Panc1 (cell line): Measurements from ENCODE around the gene ZNF230. TPM values are rescaled to one million over a fixed set of nuclear protein-coding genes. Genes with fewer than 3 reads are reported as not detected.

Experiments
- ATAC-seq: fragments of 200-7000 bp; cut with Tn5 transposase; 2 replicates; pipeline ENCODE4 v1.9.1; 2020; ENCODE audit warnings: mild to moderate bottlenecking, moderate library complexity
- BruUV-seq: library from RNA; stranded (reverse); fragments of 400-500 nt; replicated peaks from 2 replicates; lab custom pipeline; 2021; lab: Mats Ljungman, UMichigan
- CTCF ChIA-PET: fragments of 300-600 bp; sonication (Branson Sonifier 250); formaldehyde crosslinking; loops from one replicate; lab custom pipeline; 2022; ENCODE audit warnings: antibody characterized with exemption; lab: Charles Lee
- POLR2A ChIA-PET: fragments of 300-600 bp; sonication (Branson Sonifier 250); formaldehyde crosslinking; loops from one replicate; lab custom pipeline; 2022; ENCODE audit warnings: antibody characterized with exemption; lab: Charles Lee
- DNase-seq: peaks from one replicate; pipeline ENCODE4 v3.0.0-alpha.2; 2010; ENCODE audit warnings: low read depth, low spot score
- H3K27ac ChIP-seq: 2 replicates; pipeline ENCODE4 v1.5.1; 2011; ENCODE audit warnings: mild to moderate bottlenecking, low read length, inconsistent platforms
- H3K27me3 ChIP-seq: fragments of 200-500 bp; sonication (Bioruptor generic); 2 replicates; pipeline ENCODE4 v1.6.0; 2014; ENCODE audit warnings: low read length, inconsistent platforms; ENCODE audit not compliant: control insufficient read depth, insufficient read depth
- H3K36me3 ChIP-seq: fragments of 200-500 bp; sonication (Bioruptor generic); 2 replicates; pipeline ENCODE4 v1.5.1; 2014; ENCODE audit warnings: inconsistent platforms, mild to moderate bottlenecking, low read length, moderate library complexity; ENCODE audit not compliant: control insufficient read depth, insufficient read depth
- H3K4me1 ChIP-seq: 2 replicates; pipeline ENCODE4 v1.5.1; 2011; ENCODE audit warnings: inconsistent platforms, mild to moderate bottlenecking, low read length, moderate library complexity; ENCODE audit not compliant: control insufficient read depth, insufficient read depth
- H3K4me3 ChIP-seq, 2 experiments: 2 replicates each; pipeline ENCODE4 v1.5.1; 2011 to 2012; ENCODE audit warnings: low read depth in 2 of 2, low read length in 2 of 2, mild to moderate bottlenecking in 2 of 2, inconsistent platforms in 1 of 2, moderate library complexity in 1 of 2
- H3K9me3 ChIP-seq: fragments of 200-500 bp; sonication (Bioruptor generic); 2 replicates; pipeline ENCODE4 v1.5.1; 2014; ENCODE audit warnings: low read depth, mild to moderate bottlenecking, inconsistent platforms, low read length, moderate library complexity; ENCODE audit not compliant: control insufficient read depth, insufficient read depth
- CTCF ChIP-seq: fragments of 450-650 bp; IDR thresholded peaks from 2 replicates; pipeline ENCODE4 v1.5.1; 2017; ENCODE audit warnings: mild to moderate bottlenecking
- POLR2AphosphoS5 ChIP-seq: IDR thresholded peaks from 2 replicates; pipeline ENCODE4 v1.6.1; 2012; ENCODE audit warnings: mild to moderate bottlenecking, low read depth, low read length, moderate library complexity
- SIN3A ChIP-seq: IDR thresholded peaks from 2 replicates; pipeline ENCODE4 v1.6.1; 2012; ENCODE audit warnings: low read depth, mild to moderate bottlenecking, low read length, moderate library complexity, borderline replicate concordance; ENCODE audit not compliant: insufficient read depth
- TCF7L2 ChIP-seq: IDR thresholded peaks from 2 replicates; pipeline ENCODE4 v1.6.1; 2011; ENCODE audit warnings: mild to moderate bottlenecking, low read depth, low read length, inconsistent platforms
- in situ Hi-C: cut with HindIII; loops from 2 replicates; pipeline ENCODE4 v1.10.0; 2016; ENCODE audit warnings: low sequenced_read_pairs, low pct_unique_long_range_greater_than_20kb
- intact Hi-C: fragments of 100-400 bp; cut with micrococcal nuclease; formaldehyde crosslinking; loops from one replicate; pipeline ENCODE4 v1.10.0; 2022; ENCODE audit not compliant: unreplicated experiment
- total RNA-seq: library from RNA; stranded (reverse); gene quantifications from one replicate; pipeline ENCODE4 v1.2.1, GENCODE V29; 2021; ENCODE audit not compliant: unreplicated experiment
- TF ChIP-seq, protein P1 (sequence below), 2 experiments: IDR thresholded peaks; 2 replicates each; pipeline ENCODE4 v1.6.1; 2011 to 2012; ENCODE audit warnings: low read depth in 2 of 2, control low read depth in 1 of 2, low read length in 1 of 2, mild to moderate bottlenecking in 1 of 2, moderate library complexity in 1 of 2; ENCODE audit not compliant: insufficient read depth in 1 of 2

The ZNF230 gene
- total RNA-seq, 1 experiment from 2014 or later: 4.2 TPM

DNA sequence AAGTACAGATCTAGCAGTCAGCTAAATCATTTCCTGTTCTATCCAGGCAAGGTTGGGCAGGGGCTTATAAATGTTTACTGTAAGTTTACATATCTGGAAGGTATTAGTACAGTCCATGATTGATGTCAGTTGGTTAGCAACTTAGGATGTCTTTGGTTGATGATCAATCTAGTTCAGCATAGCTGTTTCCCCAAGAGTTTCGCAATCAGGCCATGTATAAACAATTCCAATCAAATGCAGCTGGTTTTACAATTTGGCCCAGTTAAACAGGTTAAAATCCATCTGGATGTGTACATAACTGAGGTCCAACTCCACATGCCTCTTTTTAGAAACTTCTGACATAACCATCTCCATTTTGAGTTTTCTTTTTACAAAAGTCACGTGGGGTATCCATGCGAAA, 44.9 kb upstream of the ZNF230 start:
- no peaks in the 10 kb centered on the region for H3K36me3 ChIP-seq
- in situ Hi-C loops (no loop called here), intact Hi-C loops (no loop called here)
- no peak for DNase-seq
- CTCF ChIA-PET: no interaction called here
- no peak overlapping the region for H3K27ac ChIP-seq
- no TSS peak for BruUV-seq
- ATAC-seq: no peak
- H3K27me3 ChIP-seq: no peaks in the 10 kb centered on the region
- POLR2A ChIA-PET: no interaction called here
- H3K4me3 ChIP-seq: no peak overlapping the region
- H3K9me3 ChIP-seq: peaks cover 8% of the 10 kb centered on the region; the same call in 1 of the 2 replicates
- no peak for TF ChIP-seq SIN3A
- TF ChIP-seq TCF7L2: no peak
- no peak for TF ChIP-seq CTCF
- no peak for TF ChIP-seq POLR2AphosphoS5
- TF ChIP-seq, protein P1, sequence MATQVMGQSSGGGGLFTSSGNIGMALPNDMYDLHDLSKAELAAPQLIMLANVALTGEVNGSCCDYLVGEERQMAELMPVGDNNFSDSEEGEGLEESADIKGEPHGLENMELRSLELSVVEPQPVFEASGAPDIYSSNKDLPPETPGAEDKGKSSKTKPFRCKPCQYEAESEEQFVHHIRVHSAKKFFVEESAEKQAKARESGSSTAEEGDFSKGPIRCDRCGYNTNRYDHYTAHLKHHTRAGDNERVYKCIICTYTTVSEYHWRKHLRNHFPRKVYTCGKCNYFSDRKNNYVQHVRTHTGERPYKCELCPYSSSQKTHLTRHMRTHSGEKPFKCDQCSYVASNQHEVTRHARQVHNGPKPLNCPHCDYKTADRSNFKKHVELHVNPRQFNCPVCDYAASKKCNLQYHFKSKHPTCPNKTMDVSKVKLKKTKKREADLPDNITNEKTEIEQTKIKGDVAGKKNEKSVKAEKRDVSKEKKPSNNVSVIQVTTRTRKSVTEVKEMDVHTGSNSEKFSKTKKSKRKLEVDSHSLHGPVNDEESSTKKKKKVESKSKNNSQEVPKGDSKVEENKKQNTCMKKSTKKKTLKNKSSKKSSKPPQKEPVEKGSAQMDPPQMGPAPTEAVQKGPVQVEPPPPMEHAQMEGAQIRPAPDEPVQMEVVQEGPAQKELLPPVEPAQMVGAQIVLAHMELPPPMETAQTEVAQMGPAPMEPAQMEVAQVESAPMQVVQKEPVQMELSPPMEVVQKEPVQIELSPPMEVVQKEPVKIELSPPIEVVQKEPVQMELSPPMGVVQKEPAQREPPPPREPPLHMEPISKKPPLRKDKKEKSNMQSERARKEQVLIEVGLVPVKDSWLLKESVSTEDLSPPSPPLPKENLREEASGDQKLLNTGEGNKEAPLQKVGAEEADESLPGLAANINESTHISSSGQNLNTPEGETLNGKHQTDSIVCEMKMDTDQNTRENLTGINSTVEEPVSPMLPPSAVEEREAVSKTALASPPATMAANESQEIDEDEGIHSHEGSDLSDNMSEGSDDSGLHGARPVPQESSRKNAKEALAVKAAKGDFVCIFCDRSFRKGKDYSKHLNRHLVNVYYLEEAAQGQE (IDR thresholded peaks at IDR 0.05; ENCODE audit: insufficient read depth in 1 of 2, low read depth in 2 of 2, low read length in 1 of 2): no peak
- H3K4me1 ChIP-seq: no peaks in the 10 kb centered on the region

- no peak overlapping the region for H3K4me3 ChIP-seq
- in situ Hi-C loops (no loop called here), intact Hi-C loops (no loop called here)
- no peaks in the 10 kb centered on the region for H3K36me3 ChIP-seq
- POLR2A ChIA-PET: no interaction called here
- CTCF ChIA-PET: no interaction called here
- H3K9me3 ChIP-seq: peaks cover 30% of the 10 kb centered on the region; the same call in 1 of the 2 replicates
- no TSS peak for BruUV-seq
- no peak overlapping the region for H3K27ac ChIP-seq
- no peak for DNase-seq
- no peak for TF ChIP-seq POLR2AphosphoS5
- TF ChIP-seq, protein P1 (IDR thresholded peaks at IDR 0.05; ENCODE audit: insufficient read depth in 1 of 2, low read depth in 2 of 2, low read length in 1 of 2): no peak
- no peak for TF ChIP-seq SIN3A
- no peak for TF ChIP-seq CTCF
- TF ChIP-seq TCF7L2: no peak
- H3K27me3 ChIP-seq: no peaks in the 10 kb centered on the region
- no peaks in the 10 kb centered on the region for H3K4me1 ChIP-seq
- ATAC-seq: no peak
Observed at GRCh38 chr19:43960411-43960810, 42.3 kb upstream of the ZNF230 start.
